Measurements from ENCODE around the gene MUC22. TPM values are rescaled to one million over a fixed set of nuclear protein-coding genes. Genes with fewer than 3 reads are reported as not detected.

MUC22 gene
- total RNA-seq, 6 experiments from 2014 or later: not detected

GRCh38 chr6:31001281-31001888, 8.9 kb upstream of the MUC22 start:
- no peak overlapping the region for H3K27ac ChIP-seq
- no peak overlapping the region for H3K4me3 ChIP-seq
- no peaks in the 10 kb centered on the region for H3K4me1 ChIP-seq
- H3K36me3 ChIP-seq: no peaks in the 10 kb centered on the region
- intact Hi-C loops (cut with DNase I): no loop called here
- ATAC-seq (no peak), DNase-seq (no peak)
- H3K9me3 ChIP-seq: no peaks in the 10 kb centered on the region
- H3K27me3 ChIP-seq: no peaks in the 10 kb centered on the region
- TF ChIP-seq CTCF (IDR thresholded peaks at IDR 0.05) (no peak), POLR2A (IDR thresholded peaks at IDR 0.05) (no peak)
- WGBS (ENCODE audit: insufficient coverage, low coverage, low lambda C conversion rate, missing lambda C conversion rate): 66% methylated on average over 7 of the region's 13 CpGs

- H3K9me3 ChIP-seq: no peaks in the 10 kb centered on the region
- H3K27ac ChIP-seq: no peak overlapping the region
- no peaks in the 10 kb centered on the region for H3K27me3 ChIP-seq
- no peaks in the 10 kb centered on the region for H3K36me3 ChIP-seq
- DNase-seq (no peak), ATAC-seq (no peak)
- no peak for TF ChIP-seq CTCF (IDR thresholded peaks at IDR 0.05)
- TF ChIP-seq POLR2A (IDR thresholded peaks at IDR 0.05): no peak
- H3K4me1 ChIP-seq: no peaks in the 10 kb centered on the region
- intact Hi-C loops (cut with DNase I): no loop called here
- no peak overlapping the region for H3K4me3 ChIP-seq
- 67% methylated on average over 2 of the region's 2 CpGs for WGBS (ENCODE audit: insufficient coverage, low coverage, low lambda C conversion rate, missing lambda C conversion rate)
These were observed 7.8 kb upstream of the MUC22 start for GRCh38 chr6:31002471-31002870.

- intact Hi-C loops (cut with DNase I): no loop called here
- H3K27me3 ChIP-seq: no peaks in the 10 kb centered on the region
- no peaks in the 10 kb centered on the region for H3K36me3 ChIP-seq
- H3K9me3 ChIP-seq: no peaks in the 10 kb centered on the region
- DNase-seq (no peak), ATAC-seq (no peak)
- no peak overlapping the region for H3K27ac ChIP-seq
- H3K4me1 ChIP-seq: no peaks in the 10 kb centered on the region
- TF ChIP-seq CTCF (IDR thresholded peaks at IDR 0.05) (no peak), POLR2A (IDR thresholded peaks at IDR 0.05) (no peak)
- WGBS (ENCODE audit: insufficient coverage, low coverage, low lambda C conversion rate, missing lambda C conversion rate): 46% methylated on average over 3 of the region's 4 CpGs
- no peak overlapping the region for H3K4me3 ChIP-seq
These were observed 5.5 kb upstream of the MUC22 start for GRCh38 chr6:31004794-31005193.

GRCh38 chr6:31005249-31006020, 4.8 kb upstream of the MUC22 start:
- Histone ChIP-seq H3K36me3 (no peaks in the 10 kb centered on the region), H3K9me3 (no peaks in the 10 kb centered on the region), H3K27me3 (no peaks in the 10 kb centered on the region), H3K27ac (no peak overlapping the region), H3K4me3 (no peak overlapping the region), H3K4me1 (no peaks in the 10 kb centered on the region)
- TF ChIP-seq CTCF (IDR thresholded peaks at IDR 0.05) (no peak), POLR2A (IDR thresholded peaks at IDR 0.05) (no peak)
- intact Hi-C loops (cut with DNase I): no loop called here
- no peak for DNase-seq
- WGBS (ENCODE audit: insufficient coverage, low coverage, low lambda C conversion rate, missing lambda C conversion rate): 73% methylated on average over 7 of the region's 9 CpGs
- ATAC-seq: peak in 1 of 4 donors; percentile 23
